Natural killer cell (primary cell): ENCODE results near the gene ELOVL4. TPM values are rescaled to one million over a fixed set of nuclear protein-coding genes. Genes with fewer than 3 reads are reported as not detected.

ENCODE experiments used
- ATAC-seq, 3 donors: fragments of 150-1000 bp in 2 of 3; fragments of 200-7000 bp in 1 of 3; cut with Tn5 transposase; 1 replicate in 1 of 3; 2 replicates in 2 of 3; pipeline ENCODE4 v1.10.0; 2021; ENCODE audit warnings: mild to moderate bottlenecking in 2 of 3, moderate library complexity in 2 of 3
- DNase-seq, 2 donors: peaks; one replicate each; pipeline versions ENCODE4 v3.0.0 to v3.0.0-alpha.2; 2013 to 2021; ENCODE audit warnings: mixed read lengths in 1 of 2
- H3K27ac ChIP-seq: one replicate; pipeline ENCODE4 v1.5.1; 2013; ENCODE audit warnings: mild to moderate bottlenecking, low read length
- H3K27me3 ChIP-seq: one replicate; pipeline ENCODE4 v1.6.1; 2013; ENCODE audit warnings: low read length; ENCODE audit not compliant: control insufficient read depth, insufficient read depth
- H3K36me3 ChIP-seq: one replicate; pipeline ENCODE4 v1.6.1; 2013; ENCODE audit warnings: low read length; ENCODE audit not compliant: control insufficient read depth, insufficient read depth
- H3K4me1 ChIP-seq: one replicate; pipeline ENCODE4 v1.6.1; 2013; ENCODE audit warnings: low read length; ENCODE audit not compliant: control insufficient read depth, insufficient read depth
- H3K4me3 ChIP-seq: one replicate; pipeline ENCODE4 v1.5.1; 2013; ENCODE audit warnings: low read length
- H3K9me3 ChIP-seq: one replicate; pipeline ENCODE4 v1.6.1; 2013; ENCODE audit warnings: low read length; ENCODE audit not compliant: control insufficient read depth, insufficient read depth
- H3K27ac Mint-ChIP-seq, 2 donors: one replicate each; pipeline ENCODE4 v1.8.0; 2022; ENCODE audit warnings: mild to moderate bottlenecking in 2 of 2, mixed read lengths in 2 of 2, moderate library complexity in 1 of 2
- H3K27me3 Mint-ChIP-seq, 2 donors: one replicate each; pipeline ENCODE4 v1.8.0; 2022; ENCODE audit warnings: low read depth in 2 of 2, mixed read lengths in 2 of 2
- H3K36me3 Mint-ChIP-seq: one replicate; pipeline ENCODE4 v1.8.0; 2022; ENCODE audit warnings: mixed read lengths
- H3K4me1 Mint-ChIP-seq, 2 donors: one replicate each; pipeline ENCODE4 v1.8.0; 2022; ENCODE audit warnings: mixed read lengths in 2 of 2
- H3K4me3 Mint-ChIP-seq: one replicate; pipeline ENCODE4 v1.8.0; 2022; ENCODE audit warnings: mild to moderate bottlenecking, moderate library complexity, mixed read lengths
- H3K9me3 Mint-ChIP-seq, 2 donors: one replicate each; pipeline ENCODE4 v1.8.0; 2022; ENCODE audit warnings: mixed read lengths in 2 of 2
- CTCF ChIP-seq: fragments of 200-600 bp; IDR thresholded peaks from one replicate; pipeline ENCODE4 v1.8.0; 2022; ENCODE audit warnings: antibody characterized with exemption
- WGBS: methylation state at CpG from one replicate; pipeline ENCODE4 v1.1.7; 2013; ENCODE audit warnings: missing lambda C conversion rate; ENCODE audit not compliant: insufficient coverage; 5-methylcytosine and 5-hydroxymethylcytosine counted together
- intact Hi-C: fragments of 100-400 bp; cut with micrococcal nuclease; formaldehyde crosslinking; loops from one replicate; pipeline ENCODE4 v1.14.2; 2022
- total RNA-seq, 4 donors: library from RNA; stranded (reverse); fragments of 120-200 nt in 1 of 4; gene quantifications; one replicate each; pipeline versions ENCODE4 v1.2.3 to v1.2.4, GENCODE V29; 2013 to 2022

Gene ELOVL4
- total RNA-seq, 3 donors from 2014 or later (not counting 1 experiment from before 2014, with no cell fraction given): not detected

- Histone ChIP-seq H3K27me3 (no peaks in the 10 kb centered on the region), H3K4me1 (no peaks in the 10 kb centered on the region), H3K36me3 (no peaks in the 10 kb centered on the region), H3K9me3 (peaks cover 7% of the 10 kb centered on the region), H3K27ac (no peak overlapping the region), H3K4me3 (no peak overlapping the region)
- Mint-ChIP-seq H3K27me3 (peaks cover 11 to 15% of the 10 kb centered on the region in 2 donors), H3K36me3 (peaks cover 14% of the 10 kb centered on the region), H3K9me3 (peaks cover 0 to 16% of the 10 kb centered on the region in 2 donors), H3K4me3 (no peak overlapping the region), H3K27ac (no peak overlapping the region), H3K4me1 (no peaks in the 10 kb centered on the region)
- no peak for TF ChIP-seq CTCF
- DNase-seq: no peak
- no peak for ATAC-seq
- intact Hi-C loops: no loop called here
Measured at GRCh38 chr6:79971193-79971592, 23.8 kb upstream of the ELOVL4 start.

GRCh38 chr6:79969784-79970183, 22.4 kb upstream of the ELOVL4 start:
- no peaks in the 10 kb centered on the region for H3K4me1 Mint-ChIP-seq
- H3K27me3 ChIP-seq: no peaks in the 10 kb centered on the region
- H3K9me3 ChIP-seq: peaks cover 7% of the 10 kb centered on the region
- intact Hi-C loops: no loop called here
- H3K27ac Mint-ChIP-seq: no peak overlapping the region
- no peak overlapping the region for H3K4me3 Mint-ChIP-seq
- no peak for ATAC-seq
- peaks cover 7 to 11% of the 10 kb centered on the region in 2 donors for H3K27me3 Mint-ChIP-seq
- no peaks in the 10 kb centered on the region for H3K36me3 ChIP-seq
- H3K36me3 Mint-ChIP-seq: peaks cover 14% of the 10 kb centered on the region
- TF ChIP-seq CTCF: no peak
- DNase-seq: no peak
- H3K4me1 ChIP-seq: no peaks in the 10 kb centered on the region
- 89% methylated on average over 2 of the region's 5 CpGs for WGBS
- no peak overlapping the region for H3K27ac ChIP-seq
- peaks cover 0 to 16% of the 10 kb centered on the region in 2 donors for H3K9me3 Mint-ChIP-seq
- no peak overlapping the region for H3K4me3 ChIP-seq

GRCh38 chr6:79967178-79967577, 19.8 kb upstream of the ELOVL4 start:
- H3K27me3 Mint-ChIP-seq: peaks cover 10 to 11% of the 10 kb centered on the region in 2 donors
- H3K4me3 ChIP-seq: no peak overlapping the region
- no peak overlapping the region for H3K27ac Mint-ChIP-seq
- H3K9me3 Mint-ChIP-seq: peaks cover 2 to 19% of the 10 kb centered on the region in 2 donors
- no peak for TF ChIP-seq CTCF
- H3K36me3 ChIP-seq: no peaks in the 10 kb centered on the region
- peaks cover 7% of the 10 kb centered on the region for H3K9me3 ChIP-seq
- no peak overlapping the region for H3K27ac ChIP-seq
- DNase-seq: no peak
- peaks cover 14% of the 10 kb centered on the region for H3K36me3 Mint-ChIP-seq
- intact Hi-C loops: no loop called here
- ATAC-seq: no peak
- no peaks in the 10 kb centered on the region for H3K27me3 ChIP-seq
- no peaks in the 10 kb centered on the region for H3K4me1 ChIP-seq
- no peaks in the 10 kb centered on the region for H3K4me1 Mint-ChIP-seq
- no peak overlapping the region for H3K4me3 Mint-ChIP-seq

- DNase-seq (peak in 1 of 2 donors; percentile 47), ATAC-seq (no peak)
- no peaks in the 10 kb centered on the region for H3K27me3 ChIP-seq
- peaks cover 2% of the 10 kb centered on the region for H3K9me3 ChIP-seq
- H3K4me1 Mint-ChIP-seq: no peaks in the 10 kb centered on the region
- H3K27ac Mint-ChIP-seq: no peak overlapping the region
- intact Hi-C loops: no loop called here
- H3K27me3 Mint-ChIP-seq: peaks cover 13 to 23% of the 10 kb centered on the region in 2 donors
- no peak overlapping the region for H3K27ac ChIP-seq
- no peak for TF ChIP-seq CTCF
- 43% methylated on average over 3 of the region's 3 CpGs for WGBS
- H3K9me3 Mint-ChIP-seq: peaks cover 2 to 19% of the 10 kb centered on the region in 2 donors
- H3K4me3 Mint-ChIP-seq: no peak overlapping the region
- peaks cover 14% of the 10 kb centered on the region for H3K36me3 Mint-ChIP-seq
- H3K4me3 ChIP-seq: no peak overlapping the region
- H3K4me1 ChIP-seq: no peaks in the 10 kb centered on the region
- no peaks in the 10 kb centered on the region for H3K36me3 ChIP-seq
Measured at GRCh38 chr6:79964607-79965081, 17.3 kb upstream of the ELOVL4 start.
